Fibroblast of the aortic adventitia (primary cell): Measurements from ENCODE around the gene MYH11. TPM values are rescaled to one million over a fixed set of nuclear protein-coding genes. Genes with fewer than 3 reads are reported as not detected.
"Not testable (repeated sequence)": the region's sequence is repeated elsewhere in the genome, so short reads cannot be mapped to it uniquely, and the experiment has no call there.

Source experiments
- DNase-seq: peaks from one replicate; pipeline ENCODE4 v3.0.0-alpha.2; 2010; ENCODE audit warnings: low read depth
- H3K4me3 ChIP-seq: 2 replicates; pipeline ENCODE4 v1.5.1; 2011; ENCODE audit warnings: low read depth, mild to moderate bottlenecking, control low read depth, low read length, moderate library complexity
- total RNA-seq: library from RNA; depleted of rRNA; stranded (reverse); fragments of >200 nt; gene quantifications from 2 replicates; pipeline ENCODE4 v1.2.3, GENCODE V29; 2012; ENCODE audit warnings: low replicate concordance
- TF ChIP-seq, protein P1 (sequence below): IDR thresholded peaks from 2 replicates; pipeline ENCODE4 v1.5.1; 2011; ENCODE audit warnings: mild to moderate bottlenecking, low read length, control low read depth, inconsistent platforms; ENCODE audit not compliant: insufficient read depth

MYH11 gene
- total RNA-seq, 1 donor: not detected

DNA sequence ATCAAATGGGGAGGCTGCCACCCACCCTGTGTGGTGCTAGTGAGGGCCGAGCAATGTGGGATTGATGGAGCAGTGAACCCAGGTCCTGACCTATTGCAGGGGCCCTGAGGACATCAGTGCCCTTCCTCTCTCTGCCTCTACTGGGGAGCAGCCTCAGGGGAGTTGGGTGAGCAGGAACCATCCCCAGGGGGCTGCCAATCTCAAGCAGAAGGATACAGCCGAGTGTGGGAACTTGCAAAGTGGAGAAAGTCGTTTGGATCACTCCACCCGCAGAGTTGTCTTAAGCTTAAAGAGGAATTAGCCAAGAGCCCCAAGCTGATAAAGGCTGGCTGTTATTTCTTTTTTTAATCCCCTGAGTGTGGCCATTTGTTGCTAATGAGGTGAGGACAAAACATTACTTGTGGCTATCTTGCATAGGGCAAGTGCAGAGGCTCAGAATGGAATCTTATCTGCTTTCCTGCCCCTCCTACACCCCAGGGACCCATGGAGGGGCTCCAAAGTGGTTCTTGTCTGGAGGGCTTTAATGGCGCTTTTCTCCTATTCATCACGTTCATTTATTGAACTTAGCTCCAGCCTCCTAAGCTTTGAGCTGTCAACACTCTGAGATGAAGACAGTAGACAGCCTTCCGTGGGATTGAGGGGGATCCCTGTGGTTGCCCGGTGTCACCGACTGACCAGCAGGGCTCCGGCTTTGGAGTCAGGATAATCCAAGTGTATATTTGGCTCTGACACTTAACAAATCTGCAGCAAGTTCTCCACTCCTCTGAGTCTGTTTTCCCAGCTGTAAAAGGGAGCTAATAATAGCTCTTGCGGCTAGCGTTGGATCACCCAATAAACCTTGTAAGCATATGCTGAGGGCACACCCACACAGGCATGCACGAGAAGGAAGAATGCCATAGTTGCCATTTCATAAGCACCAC, 45.1 kb downstream of the MYH11 start:
- no peak overlapping the region for H3K4me3 ChIP-seq
- TF ChIP-seq, protein P1, sequence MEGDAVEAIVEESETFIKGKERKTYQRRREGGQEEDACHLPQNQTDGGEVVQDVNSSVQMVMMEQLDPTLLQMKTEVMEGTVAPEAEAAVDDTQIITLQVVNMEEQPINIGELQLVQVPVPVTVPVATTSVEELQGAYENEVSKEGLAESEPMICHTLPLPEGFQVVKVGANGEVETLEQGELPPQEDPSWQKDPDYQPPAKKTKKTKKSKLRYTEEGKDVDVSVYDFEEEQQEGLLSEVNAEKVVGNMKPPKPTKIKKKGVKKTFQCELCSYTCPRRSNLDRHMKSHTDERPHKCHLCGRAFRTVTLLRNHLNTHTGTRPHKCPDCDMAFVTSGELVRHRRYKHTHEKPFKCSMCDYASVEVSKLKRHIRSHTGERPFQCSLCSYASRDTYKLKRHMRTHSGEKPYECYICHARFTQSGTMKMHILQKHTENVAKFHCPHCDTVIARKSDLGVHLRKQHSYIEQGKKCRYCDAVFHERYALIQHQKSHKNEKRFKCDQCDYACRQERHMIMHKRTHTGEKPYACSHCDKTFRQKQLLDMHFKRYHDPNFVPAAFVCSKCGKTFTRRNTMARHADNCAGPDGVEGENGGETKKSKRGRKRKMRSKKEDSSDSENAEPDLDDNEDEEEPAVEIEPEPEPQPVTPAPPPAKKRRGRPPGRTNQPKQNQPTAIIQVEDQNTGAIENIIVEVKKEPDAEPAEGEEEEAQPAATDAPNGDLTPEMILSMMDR: peak; percentile 27
- DNase-seq: peak; percentile 95

DNA sequence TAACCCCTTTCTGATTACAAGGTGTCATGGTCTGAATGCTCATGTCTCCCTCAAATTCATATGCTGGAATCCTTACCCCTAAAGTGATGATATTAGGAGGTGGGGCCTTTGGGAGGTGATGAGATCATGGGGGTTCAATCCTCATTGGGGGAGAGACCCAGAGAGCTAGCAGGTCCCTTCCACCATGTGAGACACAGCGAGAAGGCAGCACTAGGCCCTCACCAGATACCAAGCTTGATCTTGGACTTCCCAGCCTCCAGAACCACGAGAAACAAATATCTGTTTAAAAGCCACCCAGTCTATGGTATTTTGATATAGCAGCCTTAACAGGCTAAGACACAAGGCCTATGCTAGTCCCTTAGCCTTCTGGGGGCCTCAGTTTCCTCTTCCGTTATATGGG, 45.9 kb downstream of the MYH11 start:
- no peak for DNase-seq
- TF ChIP-seq, protein P1: no peak
- no peak overlapping the region for H3K4me3 ChIP-seq

GRCh38 chr16:15810411-15810810, 46.4 kb downstream of the MYH11 start:
- no peak for DNase-seq
- no peak overlapping the region for H3K4me3 ChIP-seq
- TF ChIP-seq, protein P1: no peak

- not testable (repeated sequence) for DNase-seq, H3K4me3 ChIP-seq
Measured at GRCh38 chr16:15809297-15809696, 47.5 kb downstream of the MYH11 start.

- TF ChIP-seq, protein P1: no peak
- DNase-seq: no peak
- no peak overlapping the region for H3K4me3 ChIP-seq
Measured at GRCh38 chr16:15808071-15808470, 48.8 kb downstream of the MYH11 start.

DNA sequence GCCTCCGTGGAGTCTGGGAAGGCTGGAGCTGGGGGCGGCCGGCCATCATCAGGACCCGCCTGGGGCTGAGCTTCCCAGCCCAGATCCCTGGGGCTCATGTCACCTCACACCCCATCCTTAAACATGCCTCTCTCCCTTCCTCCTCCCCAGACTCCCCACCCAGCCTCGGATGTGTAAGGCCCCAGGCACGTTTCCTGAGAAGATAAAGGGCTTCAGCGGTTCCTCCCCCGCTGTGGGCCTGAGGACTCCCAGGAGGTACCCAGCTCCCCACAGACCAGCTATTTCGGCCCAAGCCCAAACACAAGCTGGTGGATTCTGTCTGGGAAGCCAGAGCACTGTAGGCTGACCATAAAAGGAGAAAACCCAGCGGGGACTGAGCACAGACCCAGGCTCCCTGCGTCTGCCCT, 49.2 kb downstream of the MYH11 start:
- TF ChIP-seq, protein P1: no peak
- DNase-seq: peak; percentile 19
- H3K4me3 ChIP-seq: no peak overlapping the region

GRCh38 chr16:15803618-15804017, 53.2 kb downstream of the MYH11 start:
- no peak for DNase-seq
- TF ChIP-seq, protein P1: no peak
- no peak overlapping the region for H3K4me3 ChIP-seq
